Hematopoietic multipotent progenitor cell treated with erythropoietin and hydrocortisone succinate and interleukin-3 and kit ligand, for 4 days (in vitro differentiated cells): ENCODE measurements around the gene NRXN3.
A peak's percentile ranks its signal among the peaks of the same experiment; 100 is the strongest.

Experiments
- DNase-seq: peaks from one replicate; pipeline ENCODE4 v3.0.0-alpha.2; 2015

Gene NRXN3

GRCh38 chr14:79516009-79516408 is 1345.8 kb downstream of the NRXN3 start:
- DNase-seq, result no peak

- DNase-seq, result no peak
These were observed 1355.2 kb downstream of the NRXN3 start for GRCh38 chr14:79525416-79525815.

- no peak for DNase-seq
These were observed 1358.7 kb downstream of the NRXN3 start for GRCh38 chr14:79528828-79529416.

GRCh38 chr14:79530555-79530954 is 1360.4 kb downstream of the NRXN3 start:
- no peak for DNase-seq

- no peak for DNase-seq
These were observed 1364.7 kb downstream of the NRXN3 start for GRCh38 chr14:79534703-79535353.

GRCh38 chr14:79540394-79540793 is 1370.2 kb downstream of the NRXN3 start:
- no peak for DNase-seq

GRCh38 chr14:79542121-79542520 is 1371.9 kb downstream of the NRXN3 start:
- DNase-seq, result no peak

- DNase-seq, result no peak
These were observed 1373.2 kb downstream of the NRXN3 start for GRCh38 chr14:79543348-79543747.

- peak; percentile 25 for DNase-seq
These were observed 1374.0 kb downstream of the NRXN3 start for GRCh38 chr14:79543967-79544697.

GRCh38 chr14:79544698-79545070 is 1374.5 kb downstream of the NRXN3 start:
- DNase-seq, result no peak

GRCh38 chr14:79548836-79549235 is 1378.7 kb downstream of the NRXN3 start:
- DNase-seq, result no peak

- DNase-seq, result no peak
These were observed 1379.3 kb downstream of the NRXN3 start for GRCh38 chr14:79549515-79549914.

GRCh38 chr14:79551523-79551922 is 1381.3 kb downstream of the NRXN3 start:
- DNase-seq, result no peak

GRCh38 chr14:79552778-79553177 is 1382.6 kb downstream of the NRXN3 start:
- no peak for DNase-seq

- DNase-seq, result no peak
These were observed 1384.6 kb downstream of the NRXN3 start for GRCh38 chr14:79554816-79555215.

GRCh38 chr14:79555429-79555828 is 1385.3 kb downstream of the NRXN3 start:
- DNase-seq, result no peak

- no peak for DNase-seq
These were observed 1387.1 kb downstream of the NRXN3 start for GRCh38 chr14:79557309-79557708.

GRCh38 chr14:79562185-79562584 is 1392.0 kb downstream of the NRXN3 start:
- no peak for DNase-seq

- no peak for DNase-seq
These were observed 1394.2 kb downstream of the NRXN3 start for GRCh38 chr14:79564371-79564770.

GRCh38 chr14:79567306-79567705 is 1397.1 kb downstream of the NRXN3 start:
- no peak for DNase-seq

GRCh38 chr14:79568594-79568993 is 1398.4 kb downstream of the NRXN3 start:
- DNase-seq, result no peak

- DNase-seq, result no peak
These were observed 1398.9 kb downstream of the NRXN3 start for GRCh38 chr14:79569072-79569471.

- no peak for DNase-seq
These were observed 1400.5 kb downstream of the NRXN3 start for GRCh38 chr14:79570648-79571047.

GRCh38 chr14:79571366-79571765 is 1401.2 kb downstream of the NRXN3 start:
- DNase-seq, result no peak
